Neural progenitor cell (in vitro differentiated cells): ENCODE measurements around the gene ELOVL3.

Experiments used
- EZH2 ChIP-seq: fragments of 200-600 bp; sonication (generic); IDR thresholded peaks from 2 replicates; pipeline ENCODE4 v1.6.1; 2017; ENCODE audit warnings: antibody characterized with exemption, mild to moderate bottlenecking, moderate library complexity
- EZH2phosphoT487 ChIP-seq: fragments of 200-600 bp; sonication (generic); IDR thresholded peaks from 2 replicates; pipeline ENCODE4 v1.6.1; 2017; ENCODE audit warnings: antibody characterized with exemption
- TF ChIP-seq, protein P1 (sequence below): fragments of 200-600 bp; sonication (generic); IDR thresholded peaks from 2 replicates; pipeline ENCODE4 v1.5.1; 2017; ENCODE audit warnings: antibody characterized with exemption, mild to moderate bottlenecking

DNA sequence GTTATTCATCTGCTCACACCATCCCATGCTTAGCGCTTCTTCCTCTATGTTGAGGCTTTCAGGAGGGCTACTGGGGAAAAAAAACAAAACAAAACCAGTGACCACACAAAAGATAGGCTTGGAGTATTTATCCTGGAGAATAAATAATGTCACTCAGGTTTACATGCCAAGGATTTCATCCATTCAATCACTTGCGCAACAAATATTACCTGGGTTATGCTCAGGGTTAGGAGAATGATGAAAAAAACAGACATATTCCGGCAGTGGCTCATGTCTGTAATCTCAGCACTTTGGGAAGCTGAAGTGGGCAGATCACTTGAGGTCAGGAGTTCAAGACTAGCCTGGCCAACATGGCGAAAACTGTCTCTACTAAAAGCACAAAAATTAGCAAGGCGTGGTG, 3.3 kb upstream of the ELOVL3 start:
- TF ChIP-seq, protein P1, sequence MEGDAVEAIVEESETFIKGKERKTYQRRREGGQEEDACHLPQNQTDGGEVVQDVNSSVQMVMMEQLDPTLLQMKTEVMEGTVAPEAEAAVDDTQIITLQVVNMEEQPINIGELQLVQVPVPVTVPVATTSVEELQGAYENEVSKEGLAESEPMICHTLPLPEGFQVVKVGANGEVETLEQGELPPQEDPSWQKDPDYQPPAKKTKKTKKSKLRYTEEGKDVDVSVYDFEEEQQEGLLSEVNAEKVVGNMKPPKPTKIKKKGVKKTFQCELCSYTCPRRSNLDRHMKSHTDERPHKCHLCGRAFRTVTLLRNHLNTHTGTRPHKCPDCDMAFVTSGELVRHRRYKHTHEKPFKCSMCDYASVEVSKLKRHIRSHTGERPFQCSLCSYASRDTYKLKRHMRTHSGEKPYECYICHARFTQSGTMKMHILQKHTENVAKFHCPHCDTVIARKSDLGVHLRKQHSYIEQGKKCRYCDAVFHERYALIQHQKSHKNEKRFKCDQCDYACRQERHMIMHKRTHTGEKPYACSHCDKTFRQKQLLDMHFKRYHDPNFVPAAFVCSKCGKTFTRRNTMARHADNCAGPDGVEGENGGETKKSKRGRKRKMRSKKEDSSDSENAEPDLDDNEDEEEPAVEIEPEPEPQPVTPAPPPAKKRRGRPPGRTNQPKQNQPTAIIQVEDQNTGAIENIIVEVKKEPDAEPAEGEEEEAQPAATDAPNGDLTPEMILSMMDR, result no peak
- no peak for TF ChIP-seq EZH2
- no peak for TF ChIP-seq EZH2phosphoT487
